Keratinocyte (primary cell): ENCODE results near the gene FKBP1B. TPM values are rescaled to one million over a fixed set of nuclear protein-coding genes. Genes with fewer than 3 reads are reported as not detected.

Experiments used
- DNase-seq: peaks from one replicate; pipeline ENCODE4 v3.0.0-alpha.2; 2011; ENCODE audit warnings: low read depth, missing footprints, low spot score
- FAIRE-seq: peaks from 2 replicates; lab custom pipeline; 2011; peaks lifted over from hg19 to GRCh38; lab: Jason Lieb, UNC
- H2AFZ ChIP-seq: 2 replicates; pipeline ENCODE4 v1.6.0; 2012; ENCODE audit warnings: low read length, control low read depth, inconsistent platforms; ENCODE audit not compliant: control insufficient read depth
- H3K27ac ChIP-seq: 2 replicates; pipeline ENCODE4 v1.5.1; 2011; ENCODE audit warnings: low read length; ENCODE audit not compliant: control insufficient read depth, insufficient read depth
- H3K27me3 ChIP-seq: 3 replicates; pipeline ENCODE4 v1.6.0; 2011; ENCODE audit warnings: low read length; ENCODE audit not compliant: control insufficient read depth, insufficient read depth; ENCODE audit errors: extremely low read depth
- H3K36me3 ChIP-seq, 2 experiments: 2 replicates in 1 of 2; 3 replicates in 1 of 2; pipeline ENCODE4 v1.5.1; 2011; ENCODE audit warnings: low read length in 2 of 2, mild to moderate bottlenecking in 1 of 2; ENCODE audit not compliant: control insufficient read depth in 2 of 2, insufficient read depth in 2 of 2; ENCODE audit errors: extremely low read depth in 1 of 2
- H3K4me1 ChIP-seq: 3 replicates; pipeline ENCODE4 v1.5.1; 2011; ENCODE audit warnings: low read length; ENCODE audit not compliant: control insufficient read depth, insufficient read depth; ENCODE audit errors: extremely low read depth
- H3K4me2 ChIP-seq: 3 replicates; pipeline ENCODE4 v1.6.0; 2011; ENCODE audit warnings: low read depth, low read length; ENCODE audit not compliant: control insufficient read depth, insufficient read depth; ENCODE audit errors: extremely low read depth
- H3K4me3 ChIP-seq, 3 experiments: fragments of 200-600 bp in 1 of 3; sonication (generic) in 1 of 3; 2 replicates in 2 of 3; 3 replicates in 1 of 3; pipeline ENCODE4 v1.5.1; 2011 to 2016; ENCODE audit warnings: low read length in 3 of 3, mild to moderate bottlenecking in 3 of 3, control low read depth in 2 of 3, inconsistent platforms in 1 of 3, low read depth in 1 of 3, mixed read lengths in 1 of 3, mixed run types in 1 of 3, moderate library complexity in 1 of 3; ENCODE audit not compliant: control insufficient read depth in 2 of 3, insufficient read depth in 2 of 3; ENCODE audit errors: extremely low read depth in 1 of 3
- H3K79me2 ChIP-seq: 2 replicates; pipeline ENCODE4 v1.6.0; 2012; ENCODE audit warnings: low read length; ENCODE audit not compliant: control insufficient read depth, insufficient read depth
- H3K9ac ChIP-seq: 3 replicates; pipeline ENCODE4 v1.6.0; 2011; ENCODE audit warnings: low read length; ENCODE audit not compliant: control insufficient read depth, insufficient read depth; ENCODE audit errors: extremely low read depth
- H3K9me1 ChIP-seq: 3 replicates; pipeline ENCODE4 v1.6.0; 2011; ENCODE audit warnings: low read length; ENCODE audit not compliant: control insufficient read depth, insufficient read depth; ENCODE audit errors: extremely low read depth
- H3K9me3 ChIP-seq: 2 replicates; pipeline ENCODE4 v1.5.1; 2012; ENCODE audit warnings: low read depth, low read length; ENCODE audit not compliant: control insufficient read depth
- H4K20me1 ChIP-seq: 3 replicates; pipeline ENCODE4 v1.6.0; 2011; ENCODE audit warnings: low read length; ENCODE audit not compliant: control insufficient read depth, insufficient read depth; ENCODE audit errors: extremely low read depth
- CTCF ChIP-seq, 3 experiments: IDR thresholded peaks in 1 of 3; conservative IDR thresholded peaks in 1 of 3; optimal IDR thresholded peaks in 1 of 3; 2 replicates in 2 of 3; 3 replicates in 1 of 3; pipeline versions ENCODE3 to v1.5.1; 2011; ENCODE audit warnings: low read length in 3 of 3, mild to moderate bottlenecking in 3 of 3, moderate library complexity in 2 of 3, control low read depth in 1 of 3, inconsistent platforms in 1 of 3; ENCODE audit not compliant: insufficient read depth in 2 of 3; ENCODE audit errors: extremely low read depth in 1 of 3
- EZH2 ChIP-seq: IDR thresholded peaks from one replicate; pipeline ENCODE4 v1.6.1; 2012; ENCODE audit warnings: inconsistent platforms, mild to moderate bottlenecking, low read length, moderate library complexity
- dilution Hi-C: fragments of 300-500 bp; cut with MboI; formaldehyde crosslinking; loops from one replicate; pipeline ENCODE4 v1.7.0; 2020; ENCODE audit warnings: low sequenced_read_pairs; ENCODE audit not compliant: extremely low pct_ligation_motif_present
- polyA plus RNA-seq, 5 experiments: library from polyadenylated mRNA; depleted of rRNA in 3 of 5; stranded (reverse) in 3 of 5; stranded (forward) in 1 of 5; unstranded in 1 of 5; fragments of >200 nt; gene quantifications; 1 replicate in 1 of 5; 2 replicates in 3 of 5; 3 replicates in 1 of 5; pipeline versions ENCODE4 v1.2.1 to v1.2.3, GENCODE V29; 2011 to 2012; ENCODE audit warnings: missing spikeins in 2 of 5, low read depth in 1 of 5, low replicate concordance in 1 of 5

The FKBP1B gene
- polyA plus RNA-seq, 1 donor (not counting 4 experiments of a cell fraction or from before 2014, with no cell fraction given), result 24.5 TPM

DNA sequence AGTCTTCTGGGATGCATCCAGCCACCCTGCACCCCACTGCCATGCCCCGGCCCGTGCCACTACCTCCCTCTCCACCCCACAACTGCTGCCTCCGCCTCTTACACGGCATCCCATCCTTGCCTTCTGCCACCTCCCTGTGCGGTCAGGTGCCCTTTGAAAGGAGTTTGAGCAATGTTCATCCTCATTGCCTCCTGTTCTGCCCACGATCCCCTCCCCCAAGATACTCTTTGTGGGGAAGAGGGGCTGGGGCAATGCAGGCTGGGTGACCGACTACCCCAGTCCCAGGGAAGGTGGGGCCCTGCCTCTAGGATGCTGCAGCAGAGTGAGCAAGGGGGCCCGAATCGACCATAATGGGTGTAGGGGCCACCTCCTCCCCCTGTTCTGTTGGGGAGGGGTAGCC, 31.3 kb upstream of the FKBP1B start:
- FAIRE-seq (no peak), DNase-seq (no peak)
- H3K9ac ChIP-seq, result no peak overlapping the region
- H3K79me2 ChIP-seq, result no peaks in the 10 kb centered on the region
- H3K27ac ChIP-seq, result no peak overlapping the region
- TF ChIP-seq EZH2 (no peak), CTCF (optimal IDR thresholded peaks at IDR 0.05 in 1 of 3, IDR thresholded peaks at IDR 0.05 in 1 of 3, conservative IDR thresholded peaks at IDR 0.05 in 1 of 3; ENCODE audit: extremely low read depth in 1 of 3, insufficient read depth in 2 of 3, low read length in 3 of 3) (no peak)
- peaks cover 1% of the 10 kb centered on the region for H3K27me3 ChIP-seq
- H3K4me1 ChIP-seq, result peaks cover 12% of the 10 kb centered on the region
- H3K9me3 ChIP-seq, result no peaks in the 10 kb centered on the region
- H3K4me3 ChIP-seq, result no peak overlapping the region
- dilution Hi-C loops, result no loop called here
- no peaks in the 10 kb centered on the region for H3K9me1 ChIP-seq
- peaks cover 0 to 1% of the 10 kb centered on the region in 2 experiments for H3K36me3 ChIP-seq
- H2AFZ ChIP-seq, result no peak overlapping the region
- no peaks in the 10 kb centered on the region for H4K20me1 ChIP-seq
- H3K4me2 ChIP-seq, result no peak overlapping the region

- dilution Hi-C loops, result no loop called here
- no peak overlapping the region for H3K4me2 ChIP-seq
- H3K36me3 ChIP-seq, result peaks cover 1 to 4% of the 10 kb centered on the region in 2 experiments
Measured at GRCh38 chr2:24019729-24020128, 29.8 kb upstream of the FKBP1B start.

More at GRCh38 chr2:24019729-24020128, 29.8 kb upstream of the FKBP1B start:
- no peak for TF ChIP-seq EZH2
- TF ChIP-seq CTCF (optimal IDR thresholded peaks at IDR 0.05 in 1 of 3, IDR thresholded peaks at IDR 0.05 in 1 of 3, conservative IDR thresholded peaks at IDR 0.05 in 1 of 3; ENCODE audit: extremely low read depth in 1 of 3, insufficient read depth in 2 of 3, low read length in 3 of 3), result no peak
- DNase-seq (no peak), FAIRE-seq (no peak)
- Histone ChIP-seq H2AFZ (no peak overlapping the region), H3K4me1 (peaks cover 12% of the 10 kb centered on the region), H3K27ac (no peak overlapping the region), H3K4me3 (no peak overlapping the region), H4K20me1 (no peaks in the 10 kb centered on the region), H3K9me3 (no peaks in the 10 kb centered on the region), H3K9me1 (no peaks in the 10 kb centered on the region), H3K9ac (no peak overlapping the region), H3K79me2 (no peaks in the 10 kb centered on the region), H3K27me3 (no peaks in the 10 kb centered on the region)
